Nephron progenitor cell (in vitro differentiated cells): ENCODE measurements around the gene C20orf204.
A peak's percentile ranks its signal among the peaks of the same experiment; 100 is the strongest.
"Not testable (repeated sequence)": the region's sequence is repeated elsewhere in the genome, so short reads cannot be mapped to it uniquely, and the experiment has no call there.

Experiments
- DNase-seq: peaks from one replicate; pipeline ENCODE4 v3.0.0; 2021
- H3K27ac Mint-ChIP-seq: 2 replicates; pipeline ENCODE4 v1.8.0; 2021; ENCODE audit warnings: mild to moderate bottlenecking, moderate library complexity, mixed read lengths
- H3K27me3 Mint-ChIP-seq: 2 replicates; pipeline ENCODE4 v1.8.0; 2021; ENCODE audit warnings: mild to moderate bottlenecking, low read depth, mixed read lengths; ENCODE audit not compliant: poor library complexity
- H3K36me3 Mint-ChIP-seq: 2 replicates; pipeline ENCODE4 v1.8.0; 2021; ENCODE audit warnings: low read depth, mixed read lengths
- H3K4me1 Mint-ChIP-seq: 2 replicates; pipeline ENCODE4 v1.8.0; 2021; ENCODE audit warnings: mixed read lengths
- H3K4me3 Mint-ChIP-seq: 2 replicates; pipeline ENCODE4 v1.8.0; 2021; ENCODE audit warnings: mild to moderate bottlenecking, moderate library complexity, mixed read lengths
- H3K9me3 Mint-ChIP-seq: 2 replicates; pipeline ENCODE4 v1.8.0; 2021; ENCODE audit warnings: mild to moderate bottlenecking, moderate library complexity, mixed read lengths
- CTCF ChIP-seq: fragments of 200-600 bp; sonication (generic); IDR thresholded peaks from 2 replicates; pipeline ENCODE4 v1.5.0; 2021; ENCODE audit warnings: antibody characterized with exemption

The C20orf204 gene

GRCh38 chr20:64084685-64085152, 48.7 kb downstream of the C20orf204 start:
- H3K27ac Mint-ChIP-seq = no peak overlapping the region
- H3K4me3 Mint-ChIP-seq = peak overlapping the region; percentile 88
- H3K9me3 Mint-ChIP-seq = peaks cover 16% of the 10 kb centered on the region
- peaks cover 27% of the 10 kb centered on the region for H3K4me1 Mint-ChIP-seq
- no peak for TF ChIP-seq CTCF
- H3K36me3 Mint-ChIP-seq = no peaks in the 10 kb centered on the region
- DNase-seq = no peak
- peaks cover 81% of the 10 kb centered on the region for H3K27me3 Mint-ChIP-seq

- no peak overlapping the region for H3K4me3 Mint-ChIP-seq
- H3K4me1 Mint-ChIP-seq = peaks cover 15% of the 10 kb centered on the region
- no peak for DNase-seq
- no peak for TF ChIP-seq CTCF
- peaks cover 16% of the 10 kb centered on the region for H3K9me3 Mint-ChIP-seq
- H3K36me3 Mint-ChIP-seq = no peaks in the 10 kb centered on the region
- no peak overlapping the region for H3K27ac Mint-ChIP-seq
- H3K27me3 Mint-ChIP-seq = peaks cover 81% of the 10 kb centered on the region
Observed at GRCh38 chr20:64086801-64087200, 50.8 kb downstream of the C20orf204 start.

GRCh38 chr20:64087226-64087825, 51.3 kb downstream of the C20orf204 start:
- H3K36me3 Mint-ChIP-seq, H3K4me3 Mint-ChIP-seq, DNase-seq, H3K27ac Mint-ChIP-seq: not testable (repeated sequence)
- peaks cover 16% of the 10 kb centered on the region for H3K9me3 Mint-ChIP-seq
- H3K4me1 Mint-ChIP-seq = peaks cover 13% of the 10 kb centered on the region
- H3K27me3 Mint-ChIP-seq = peaks cover 79% of the 10 kb centered on the region

GRCh38 chr20:64088586-64088985, 52.6 kb downstream of the C20orf204 start:
- peaks cover 11% of the 10 kb centered on the region for H3K4me1 Mint-ChIP-seq
- not testable (repeated sequence) for H3K27ac Mint-ChIP-seq, H3K4me3 Mint-ChIP-seq, H3K36me3 Mint-ChIP-seq, DNase-seq
- H3K9me3 Mint-ChIP-seq = peaks cover 16% of the 10 kb centered on the region
- H3K27me3 Mint-ChIP-seq = peaks cover 73% of the 10 kb centered on the region
